Stimulated activated CD4-positive, alpha-beta T cell treated with anti-CD3 and anti-CD28 coated beads, Interleukin-15, amount 100 ng/mL, for 1 hour (primary cell): ENCODE measurements around the gene HAGH.

Experiments
- DNase-seq, 2 donors: peaks; one replicate each; pipeline ENCODE4 v3.0.0-alpha.2; 2020; ENCODE audit warnings: low read depth in 1 of 2, low spot score in 1 of 2

The HAGH gene

GRCh38 chr16:1832838-1833454 is 6.3 kb upstream of the HAGH start:
- no peak for DNase-seq

DNA sequence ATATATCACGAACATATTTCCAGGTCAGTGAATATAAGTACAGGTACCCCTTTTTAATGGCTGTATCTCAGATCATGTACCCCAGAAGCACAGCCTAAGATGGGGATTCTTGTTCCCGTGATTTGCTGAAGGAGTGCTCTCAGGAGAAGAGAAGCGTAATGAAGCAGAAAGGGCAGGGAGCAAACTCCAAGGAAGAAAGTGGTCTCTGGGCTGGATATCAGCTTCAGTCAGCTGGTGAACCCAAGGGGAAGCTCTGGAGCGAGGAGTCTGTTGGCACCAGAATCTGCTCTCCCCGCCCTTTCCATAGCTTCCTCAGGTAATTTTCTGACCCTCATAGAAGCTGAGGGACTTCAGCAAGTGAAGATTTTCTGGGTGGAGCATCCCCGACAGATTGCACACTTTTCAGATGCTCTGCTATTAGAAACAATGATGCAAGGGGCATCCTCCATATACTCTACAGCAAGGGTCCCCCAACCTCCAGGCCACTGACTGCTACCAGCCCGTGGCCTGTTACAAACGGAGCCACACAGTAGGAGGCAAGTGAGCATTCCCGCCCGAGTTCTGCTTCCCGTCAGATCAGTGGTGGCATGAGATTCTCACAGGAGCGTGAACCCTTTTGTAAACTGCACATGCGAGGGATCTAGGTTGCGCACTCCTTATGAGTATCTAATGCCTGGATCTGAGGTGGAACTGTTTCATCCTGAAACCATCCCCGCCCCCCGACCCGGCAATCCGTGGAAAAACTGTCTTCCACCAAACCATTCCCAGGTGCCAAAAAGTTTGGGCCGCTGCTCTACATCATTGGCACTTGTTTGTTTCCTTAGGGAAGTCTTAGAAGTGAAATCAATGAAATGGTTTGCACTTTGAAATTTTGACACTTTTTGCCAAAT is 4.8 kb upstream of the HAGH start:
- DNase-seq: no peak

- no peak for DNase-seq
Measured at GRCh38 chr16:1830213-1830612, 3.6 kb upstream of the HAGH start.

DNA sequence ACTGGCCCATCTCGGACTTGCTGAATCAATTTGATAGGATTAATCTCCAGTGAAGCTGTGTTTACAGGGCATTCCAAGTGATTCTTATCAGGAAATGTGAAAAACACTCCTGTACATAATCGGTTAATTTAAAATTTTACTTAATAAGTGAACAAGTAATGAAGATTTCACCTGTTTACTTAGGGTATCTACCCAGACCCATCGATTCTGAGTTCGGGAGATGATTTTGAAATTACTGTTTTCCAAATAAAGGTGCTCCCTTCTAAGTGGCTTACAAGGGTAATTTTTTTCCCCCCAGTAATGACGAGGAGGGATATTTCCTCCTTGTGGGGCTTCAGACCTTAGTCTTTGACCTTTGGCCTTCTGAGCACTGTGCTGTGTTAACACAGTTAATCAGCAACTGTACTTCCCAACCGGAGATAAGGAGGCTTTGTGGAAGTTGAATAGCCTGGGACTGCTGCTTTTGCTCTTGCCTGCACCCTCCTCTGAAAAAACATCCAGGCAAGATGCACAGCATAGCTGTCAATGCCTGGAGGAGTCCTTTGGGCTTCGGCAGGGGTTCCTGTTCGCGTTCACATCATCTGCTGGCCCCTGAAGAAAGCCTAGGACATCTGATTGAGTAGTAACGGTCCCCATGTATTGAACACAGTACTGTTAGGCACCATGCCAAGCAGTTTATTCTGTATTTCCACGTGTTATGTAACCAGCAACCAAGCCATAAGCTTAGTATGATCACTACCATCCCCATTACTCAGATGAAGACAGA is 2.2 kb upstream of the HAGH start:
- DNase-seq: no peak

- DNase-seq: peak; percentile 56 to 64
Measured at GRCh38 chr16:1825864-1826690, 548 bp downstream of the HAGH start.

DNA sequence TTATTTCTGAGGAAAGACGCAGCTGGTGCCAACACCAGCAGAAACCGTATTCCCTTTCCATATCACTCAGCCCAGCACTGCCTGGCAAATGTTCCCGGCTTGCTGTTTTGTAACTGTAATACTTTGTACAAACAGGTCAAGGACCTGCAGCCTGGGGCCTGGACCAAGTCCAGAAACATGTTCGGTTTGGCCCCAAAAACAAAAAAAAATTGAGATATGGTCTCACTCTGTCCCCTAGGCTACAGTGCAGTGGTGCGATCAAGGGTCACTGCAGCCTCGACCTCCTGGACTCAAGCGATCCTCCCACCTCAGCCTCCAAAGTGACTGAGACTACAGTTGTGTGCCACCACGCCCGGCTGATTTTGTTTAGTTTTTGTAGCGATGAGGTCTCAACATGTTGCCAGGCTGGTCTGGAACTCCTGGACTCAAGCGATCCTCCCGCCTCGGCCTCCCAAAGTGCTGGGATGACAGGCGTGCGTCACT is 1.2 kb downstream of the HAGH start:
- DNase-seq: no peak

DNA sequence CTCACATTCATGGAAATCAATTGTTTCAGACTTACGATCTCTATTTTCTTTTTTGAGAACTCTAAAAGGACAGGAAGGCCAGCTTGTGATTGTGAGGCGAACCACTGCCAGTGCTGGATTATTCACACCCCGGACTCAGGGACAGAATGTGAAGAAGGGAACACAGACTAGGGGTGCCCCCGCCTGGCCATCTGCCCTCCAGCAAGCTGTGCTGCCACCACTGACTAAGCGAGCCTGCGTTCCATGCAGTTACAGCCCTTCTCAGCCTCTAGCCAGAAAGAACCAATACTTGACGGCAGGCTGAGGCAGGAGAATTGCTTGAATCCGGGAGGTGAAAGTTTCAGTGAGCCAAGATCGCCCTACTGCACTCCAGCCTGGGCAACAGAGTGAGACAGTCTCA is 2.8 kb downstream of the HAGH start:
- DNase-seq: no peak

- no peak for DNase-seq
Measured at GRCh38 chr16:1822801-1823200, 3.8 kb downstream of the HAGH start.

DNA sequence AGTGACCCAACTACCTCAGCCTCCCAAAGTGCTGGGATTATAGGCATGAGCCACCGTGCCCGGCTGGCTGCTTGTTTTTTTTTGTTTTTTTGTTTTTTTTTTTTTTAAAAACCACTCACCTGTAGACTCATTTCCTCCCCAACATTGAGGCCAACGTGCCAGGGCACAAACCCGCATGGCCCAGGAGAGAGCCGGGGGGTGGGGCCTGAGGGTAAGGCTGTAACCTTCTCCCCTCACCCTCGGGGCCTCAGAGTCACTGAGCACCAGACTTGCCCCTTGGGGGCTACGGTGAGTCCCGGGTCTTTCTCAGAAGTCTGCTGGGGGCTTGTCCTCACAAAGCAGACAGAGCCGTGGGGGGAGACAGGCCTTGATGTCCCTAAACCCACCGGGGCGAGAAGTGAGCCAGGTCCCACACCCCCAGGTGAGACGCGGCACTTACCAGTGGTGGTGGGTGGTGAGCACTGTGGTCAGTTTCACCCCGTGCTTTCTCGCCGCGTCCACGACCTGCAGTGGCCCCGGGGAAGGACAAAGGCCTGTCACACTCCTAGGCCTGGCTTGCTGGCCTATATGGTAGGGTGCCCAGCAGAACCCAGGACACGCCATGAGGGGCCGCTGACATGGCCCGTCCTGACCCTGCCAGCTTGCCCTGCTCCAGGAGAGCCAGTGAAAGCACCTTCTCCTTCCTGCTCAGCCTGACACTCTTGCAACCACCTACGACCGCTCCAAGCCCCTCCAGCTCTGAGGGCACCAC is 4.6 kb downstream of the HAGH start:
- DNase-seq: no peak

- DNase-seq: no peak
Measured at GRCh38 chr16:1820946-1821290, 5.7 kb downstream of the HAGH start.

DNA sequence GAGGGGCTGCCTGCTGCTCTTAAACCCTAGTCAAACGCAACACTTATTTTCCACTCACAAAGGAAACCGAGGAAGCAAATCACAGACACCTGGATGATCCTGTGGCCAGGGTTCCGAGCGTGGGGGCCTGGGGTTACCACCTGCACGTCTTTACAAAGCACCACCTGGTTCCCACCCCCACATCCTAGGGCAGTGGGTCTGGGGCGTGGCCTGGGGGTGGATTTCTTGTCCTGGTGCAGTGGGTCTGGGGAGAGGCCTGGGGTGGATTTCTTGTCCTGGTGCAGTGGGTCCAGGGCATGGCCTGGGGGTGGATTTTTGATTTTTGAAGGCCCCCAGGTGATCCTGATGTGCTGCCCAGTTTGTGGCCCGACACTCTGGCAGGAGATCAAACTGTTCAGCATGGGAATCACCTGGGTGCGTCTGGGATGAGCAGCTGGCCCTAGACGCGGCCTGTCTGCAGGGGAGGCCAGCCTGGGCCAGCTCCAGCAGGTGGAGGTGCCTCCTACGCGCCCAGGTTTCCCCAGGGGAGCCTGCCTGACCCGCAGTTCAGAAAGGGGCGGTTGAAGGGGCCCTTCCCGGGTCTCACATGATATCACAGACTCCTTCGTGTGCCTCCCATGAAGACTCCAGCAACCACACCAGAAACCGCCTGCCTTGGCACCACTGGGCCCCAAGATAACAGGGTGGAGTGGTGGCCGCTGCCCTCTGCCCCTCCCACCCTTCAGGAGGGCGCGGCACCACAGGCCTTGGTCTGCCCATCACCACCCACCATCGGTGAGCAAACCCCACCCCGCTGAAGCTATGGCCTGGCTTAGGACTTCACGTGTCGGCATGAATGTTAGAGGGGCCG is 6.3 kb downstream of the HAGH start:
- DNase-seq: no peak

DNA sequence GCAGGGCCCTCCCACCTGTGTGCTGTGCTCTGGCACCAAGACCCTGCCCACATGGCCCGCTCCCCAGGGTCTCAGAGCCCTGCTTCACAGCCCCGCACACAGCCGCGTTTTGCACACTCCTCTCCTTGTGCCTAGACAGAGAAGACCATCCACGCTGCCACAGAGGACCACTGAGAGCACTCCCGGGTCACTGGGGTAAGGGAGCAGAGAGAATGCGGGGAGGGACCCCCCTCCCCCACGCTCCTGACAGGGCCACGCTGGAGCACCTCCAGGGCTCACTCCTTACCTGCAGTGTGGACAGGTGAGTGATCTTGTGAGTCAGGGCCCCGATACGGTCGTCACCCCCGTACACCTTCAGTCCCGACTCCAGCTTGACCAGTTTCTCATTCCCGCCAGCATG is 7.0 kb downstream of the HAGH start:
- no peak for DNase-seq

DNA sequence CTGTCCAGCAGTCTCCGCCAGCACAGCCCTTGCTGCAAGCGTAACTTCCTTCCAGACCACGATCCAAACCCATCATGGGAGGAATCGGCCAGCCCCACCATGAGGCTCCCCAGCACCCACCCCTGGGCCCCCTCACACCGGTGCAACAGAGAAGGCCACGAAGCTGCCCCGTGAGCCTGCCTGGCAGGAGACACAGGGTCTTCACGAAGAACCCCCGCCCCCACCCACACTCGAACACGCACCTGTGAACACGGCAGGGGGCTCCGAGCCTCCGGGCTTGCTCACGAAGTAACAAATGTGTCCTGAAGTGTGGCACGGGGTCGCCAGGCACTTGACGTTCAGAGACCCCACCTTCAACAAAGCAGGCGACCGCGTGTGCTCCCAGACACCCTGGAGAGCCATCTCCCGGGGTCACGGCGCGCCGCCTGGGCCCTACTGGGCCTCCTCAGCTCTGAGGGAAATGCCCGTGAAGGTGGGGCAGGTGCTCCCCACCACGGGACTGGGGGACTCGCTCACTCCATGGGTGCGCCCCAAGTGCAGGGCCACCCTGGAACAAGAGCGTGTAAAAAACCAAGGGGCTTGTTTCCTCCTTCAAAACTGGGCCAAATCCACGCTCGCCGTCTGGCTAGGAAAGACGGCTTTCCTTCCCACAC is 7.6 kb downstream of the HAGH start:
- no peak for DNase-seq

GRCh38 chr16:1818204-1818872 is 8.3 kb downstream of the HAGH start:
- no peak for DNase-seq

- DNase-seq: no peak
Measured at GRCh38 chr16:1817716-1818115, 8.9 kb downstream of the HAGH start.

DNA sequence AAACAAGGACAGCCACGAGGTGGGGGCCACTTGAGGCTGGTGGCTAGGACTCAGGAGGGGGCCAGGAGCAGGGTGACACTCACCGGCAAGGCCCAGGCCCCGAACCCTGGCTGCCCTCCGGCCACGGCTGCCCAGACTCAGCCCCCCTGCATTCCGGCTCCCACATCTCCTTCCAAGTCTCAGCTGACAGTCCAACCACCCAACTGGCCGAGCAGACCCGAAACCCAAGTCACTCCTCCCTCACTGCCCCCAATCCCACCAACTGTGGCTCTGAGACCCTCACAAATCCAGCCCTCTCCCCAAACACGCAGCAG is 9.4 kb downstream of the HAGH start:
- no peak for DNase-seq

DNA sequence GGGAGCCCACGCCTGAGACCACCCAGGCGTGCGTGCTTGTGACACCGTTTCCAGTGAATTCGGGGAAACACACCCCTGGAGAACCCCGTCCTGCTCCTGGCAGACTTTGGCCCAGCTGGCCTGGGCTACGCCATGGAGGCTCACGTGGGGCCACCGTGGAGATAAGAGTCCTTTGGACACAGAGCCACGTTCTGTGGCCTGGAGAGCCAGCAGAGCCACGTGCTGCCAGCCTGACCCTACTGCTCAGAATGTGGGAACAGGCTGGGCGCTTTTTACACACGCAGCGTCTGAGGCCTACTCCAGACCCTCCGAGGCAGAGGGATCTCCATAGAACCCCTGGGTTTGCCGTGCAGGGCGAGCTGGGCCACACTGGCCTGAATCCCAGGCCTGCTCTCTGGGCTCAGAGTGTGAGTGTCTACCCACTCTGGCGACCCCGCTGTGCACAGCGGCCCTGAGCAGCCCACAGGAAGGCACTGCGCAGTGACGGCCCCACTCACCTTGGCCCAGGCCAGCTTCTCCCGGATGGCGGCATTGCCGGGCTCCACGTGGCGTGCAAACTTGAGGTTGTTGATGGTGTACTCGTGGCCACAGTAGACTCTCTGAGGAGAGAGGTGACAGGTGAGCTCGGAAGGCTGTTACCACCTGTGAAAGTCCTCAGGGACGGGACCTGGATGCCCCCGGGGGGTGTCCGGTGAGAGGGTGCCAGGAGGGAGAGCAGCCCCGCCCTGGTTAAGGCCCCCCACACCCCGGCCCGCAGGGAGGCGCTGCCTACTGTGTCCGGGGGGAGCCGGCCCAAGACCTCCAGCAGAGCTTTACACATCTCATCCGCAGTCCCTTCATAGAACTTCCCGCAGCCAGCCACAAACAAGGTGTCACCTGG is 10.0 kb downstream of the HAGH start:
- DNase-seq: no peak

DNA sequence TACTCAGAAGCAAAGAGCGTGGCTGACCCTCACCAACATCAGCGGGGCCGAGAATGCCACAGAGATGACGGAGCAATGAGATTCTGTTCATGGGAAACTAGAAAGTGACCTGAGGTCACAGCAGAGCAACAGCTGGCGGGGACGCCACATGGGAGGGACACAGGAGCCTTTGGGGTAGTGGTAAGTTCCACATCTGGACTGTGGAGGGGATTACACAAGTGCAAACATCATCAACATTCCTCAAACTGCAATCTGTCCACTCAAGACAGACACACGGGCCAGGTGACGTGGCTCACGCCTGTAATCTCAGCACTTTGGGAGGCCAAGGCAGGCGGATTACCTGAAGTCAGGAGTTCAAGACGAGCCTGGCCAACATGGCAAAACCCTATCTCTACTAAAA is 11.2 kb downstream of the HAGH start:
- no peak for DNase-seq
